ENCODE data around the gene THUMPD3.

The THUMPD3 gene

DNA sequence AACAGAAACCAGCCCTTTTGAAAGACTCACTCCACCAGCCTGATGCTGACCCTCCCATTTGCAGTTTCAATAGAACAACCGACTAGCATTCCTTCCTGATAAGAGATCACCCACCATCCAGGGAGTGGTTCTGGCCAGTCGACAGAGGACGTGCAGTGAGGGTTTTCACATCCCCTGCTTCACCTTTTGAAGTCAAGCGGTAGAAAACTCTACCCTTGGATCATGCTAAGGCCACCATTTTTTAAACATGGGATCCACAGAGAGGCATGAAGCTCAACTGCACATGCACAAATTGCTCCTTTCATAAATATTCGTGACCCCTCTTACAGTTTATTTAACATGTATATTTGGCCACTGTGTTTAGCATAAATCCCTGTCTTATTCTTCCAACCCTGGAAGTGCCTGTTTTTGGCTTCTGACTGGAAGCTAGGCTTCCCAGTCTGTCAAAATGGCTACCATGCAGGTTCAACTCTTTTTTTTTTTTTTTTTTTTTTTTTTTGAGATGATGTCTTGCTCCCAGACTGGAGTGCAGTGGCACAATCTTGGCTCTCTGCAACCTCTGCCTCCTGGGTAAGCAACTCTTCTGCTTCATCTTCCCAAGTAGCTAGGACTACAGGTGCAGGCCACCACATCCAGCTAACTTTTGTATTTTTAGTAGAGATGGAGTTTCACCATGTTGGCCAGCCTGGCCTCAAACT, 1.0 kb upstream of the THUMPD3 start:
- no peak for DNase-seq

DNA sequence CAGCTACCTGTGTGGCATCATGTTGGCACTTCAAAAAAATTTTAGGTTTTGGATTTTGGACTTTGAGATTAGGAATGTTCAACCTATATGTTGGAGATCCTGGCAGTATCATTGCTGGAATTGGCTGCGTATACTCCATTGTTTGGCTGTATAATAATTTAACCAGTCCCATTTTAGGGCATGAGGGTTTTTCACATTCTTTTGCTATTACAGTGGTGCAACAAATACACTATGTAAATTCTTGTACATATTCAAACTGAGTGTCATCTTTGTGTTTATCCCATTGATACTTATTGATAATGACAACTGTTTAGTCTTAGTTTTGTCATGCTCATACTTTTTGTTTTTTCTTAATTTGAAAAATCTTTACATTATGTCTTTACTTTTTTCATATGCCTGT, 6.7 kb downstream of the THUMPD3 start:
- no peak for DNase-seq

DNA sequence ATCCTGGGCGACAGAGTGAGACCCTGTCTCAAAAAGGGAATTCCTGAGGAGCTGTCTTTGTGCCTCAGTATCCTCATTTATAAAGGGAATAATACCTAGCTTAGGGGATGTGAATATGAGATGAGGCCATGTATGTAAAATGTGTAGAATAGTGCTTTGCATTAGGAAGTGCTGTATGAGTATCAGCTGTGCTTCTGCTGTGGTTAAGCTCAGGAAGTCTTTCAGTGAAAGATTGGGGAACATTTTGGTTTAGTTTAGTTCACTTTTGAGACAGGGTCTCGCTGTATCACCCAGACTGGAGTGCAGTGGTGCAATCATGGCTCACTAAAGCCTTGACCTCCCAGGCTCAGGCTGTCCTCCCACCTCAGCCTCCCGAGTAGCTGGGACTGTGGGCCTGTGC, 10.6 kb downstream of the THUMPD3 start:
- DNase-seq, result no peak

DNA sequence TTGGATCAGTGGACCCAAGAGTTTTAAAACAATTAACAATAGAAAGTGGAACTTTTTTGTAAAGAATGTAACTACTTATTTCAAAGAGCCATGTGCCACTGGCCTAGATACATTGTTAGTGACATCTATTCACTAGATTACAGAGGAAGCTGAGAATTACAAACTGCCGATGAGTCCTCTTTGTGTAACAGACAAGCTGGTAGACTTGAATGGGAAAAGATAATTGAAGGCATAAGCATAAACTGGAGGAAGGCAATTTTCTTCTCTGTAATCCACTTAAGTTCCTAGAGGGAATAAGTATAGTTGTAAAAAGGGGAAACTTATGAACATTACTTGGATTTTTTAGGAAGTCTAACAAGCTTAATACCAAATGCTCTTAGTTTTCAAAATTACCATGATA, 15.1 kb downstream of the THUMPD3 start:
- DNase-seq, result no peak

DNA sequence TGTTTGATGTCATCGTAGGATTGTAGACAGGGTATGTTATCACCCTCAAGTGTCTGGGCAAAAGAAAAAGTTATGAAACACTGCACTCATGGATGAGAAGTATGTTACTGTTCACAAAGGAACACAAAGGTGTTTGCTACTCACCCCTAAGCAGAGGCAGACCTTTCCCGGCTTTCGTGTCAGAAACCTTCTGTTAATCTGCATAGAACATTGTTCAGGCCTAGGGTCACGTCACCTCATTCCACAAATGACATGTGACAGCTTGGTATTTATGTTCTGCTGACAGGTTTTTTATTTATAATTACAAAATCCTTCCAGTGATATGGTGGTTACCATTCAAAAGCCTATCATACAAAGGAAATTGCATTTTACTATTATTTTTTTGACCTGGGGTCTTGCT, 16.5 kb downstream of the THUMPD3 start:
- DNase-seq, result no peak

DNA sequence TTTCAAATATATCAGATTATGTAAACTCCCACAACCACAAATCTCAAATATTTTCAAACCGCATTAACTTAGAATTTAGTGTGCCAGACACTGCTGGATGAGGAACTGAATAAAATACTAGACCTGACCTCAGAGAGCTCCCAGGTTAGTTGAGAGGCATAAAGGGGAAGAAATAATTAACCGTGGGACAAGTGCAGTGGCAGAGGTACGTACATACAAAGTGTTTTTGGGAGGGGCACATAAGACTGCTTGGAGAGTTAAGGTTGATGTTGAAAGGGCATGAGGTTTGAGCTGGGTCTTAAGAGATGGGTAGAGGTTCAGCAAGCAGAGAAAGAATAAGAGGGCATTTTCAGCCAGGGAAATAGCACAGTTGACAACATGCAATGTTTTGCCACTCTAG, 17.2 kb downstream of the THUMPD3 start:
- DNase-seq, result no peak

DNA sequence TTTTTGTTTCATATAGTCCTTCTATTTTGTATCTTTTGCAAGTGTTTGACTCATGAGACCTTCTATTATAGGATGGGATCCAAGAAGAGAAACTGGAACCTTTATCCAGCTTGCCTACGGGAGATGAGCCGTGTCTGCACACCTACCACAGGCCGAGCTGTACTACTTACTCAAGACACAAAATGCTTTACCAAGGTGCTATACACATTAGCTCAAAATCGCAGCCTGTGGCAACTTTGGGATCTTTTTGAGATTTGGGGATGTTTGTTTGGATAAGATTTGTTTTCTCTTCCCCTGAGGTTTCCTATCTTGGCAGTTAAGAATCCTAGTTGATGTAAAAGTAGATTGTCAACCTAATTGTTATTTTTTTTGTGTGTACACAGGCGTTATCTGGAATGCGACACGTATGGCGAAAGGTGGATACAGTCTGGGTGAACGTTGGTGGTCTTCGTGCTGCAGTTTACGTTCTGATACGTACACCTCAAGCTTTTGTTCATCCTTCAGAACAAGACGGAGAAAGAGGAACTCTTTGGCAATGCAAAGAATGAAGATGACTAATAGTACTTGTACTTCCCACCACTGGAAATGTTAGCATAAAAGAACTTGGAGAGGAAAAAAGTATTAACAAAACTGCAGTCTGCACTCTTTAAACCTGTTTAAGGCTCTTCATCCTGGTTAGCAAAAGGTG, 21.4 kb downstream of the THUMPD3 start:
- no peak for DNase-seq

DNA sequence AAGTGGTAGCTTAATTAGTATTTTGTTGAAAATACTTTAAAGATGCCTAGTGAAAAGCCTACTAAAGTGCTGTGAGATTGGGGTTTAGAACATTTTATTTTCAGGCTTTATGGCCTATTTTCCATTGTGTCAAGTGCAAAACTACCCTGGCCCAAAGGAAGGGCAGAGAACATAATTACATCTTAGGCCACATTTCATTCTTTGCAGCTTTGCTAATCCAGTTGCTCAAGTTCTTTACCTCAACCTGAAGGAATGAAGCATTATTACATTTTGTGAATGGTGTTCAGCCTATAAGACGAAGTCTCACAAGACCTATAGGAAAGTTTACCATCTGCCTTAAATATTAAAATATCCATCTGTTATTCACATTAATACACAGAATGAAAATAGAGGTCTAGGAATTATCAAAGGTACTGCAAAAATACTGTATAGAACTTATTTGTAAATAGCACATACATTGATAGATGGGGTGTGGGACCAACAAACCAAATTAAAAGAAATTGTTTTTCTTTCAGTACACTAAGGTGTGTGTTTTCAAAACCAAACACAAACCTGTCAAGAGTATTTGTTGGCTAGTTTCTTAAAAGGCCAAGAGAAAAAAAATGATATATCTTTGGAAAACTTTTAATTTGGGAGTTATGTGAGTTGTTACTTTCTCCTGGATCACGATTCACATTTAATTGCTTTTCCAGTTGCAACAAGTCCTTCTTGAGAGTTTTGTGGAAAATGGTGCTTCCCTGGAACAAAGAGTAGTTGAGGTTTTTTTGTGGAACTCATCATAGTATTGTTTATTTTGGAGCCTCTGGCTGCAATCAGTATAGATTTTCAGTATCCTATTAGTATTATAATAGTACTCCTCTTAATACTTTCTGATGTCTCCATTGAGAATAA, 22.6 kb downstream of the THUMPD3 start:
- DNase-seq, result no peak

DNA sequence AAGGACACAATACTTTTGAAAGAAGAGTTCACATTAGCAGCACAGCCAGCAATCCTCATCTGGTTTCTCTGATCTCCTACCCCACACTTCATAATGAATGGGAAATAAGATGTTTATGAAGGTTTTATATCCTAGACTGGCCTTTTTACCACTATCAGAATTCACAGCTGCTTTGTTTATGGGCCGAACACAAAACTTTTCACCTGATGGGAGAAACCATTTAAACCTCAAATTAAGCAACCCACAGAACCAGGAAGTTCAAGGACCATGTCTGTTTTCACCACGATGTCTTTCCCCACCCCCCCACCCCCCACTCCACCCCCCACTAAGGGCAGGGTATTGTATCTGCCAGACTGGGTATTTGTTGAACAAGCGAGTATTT, 23.2 kb downstream of the THUMPD3 start:
- no peak for DNase-seq

DNA sequence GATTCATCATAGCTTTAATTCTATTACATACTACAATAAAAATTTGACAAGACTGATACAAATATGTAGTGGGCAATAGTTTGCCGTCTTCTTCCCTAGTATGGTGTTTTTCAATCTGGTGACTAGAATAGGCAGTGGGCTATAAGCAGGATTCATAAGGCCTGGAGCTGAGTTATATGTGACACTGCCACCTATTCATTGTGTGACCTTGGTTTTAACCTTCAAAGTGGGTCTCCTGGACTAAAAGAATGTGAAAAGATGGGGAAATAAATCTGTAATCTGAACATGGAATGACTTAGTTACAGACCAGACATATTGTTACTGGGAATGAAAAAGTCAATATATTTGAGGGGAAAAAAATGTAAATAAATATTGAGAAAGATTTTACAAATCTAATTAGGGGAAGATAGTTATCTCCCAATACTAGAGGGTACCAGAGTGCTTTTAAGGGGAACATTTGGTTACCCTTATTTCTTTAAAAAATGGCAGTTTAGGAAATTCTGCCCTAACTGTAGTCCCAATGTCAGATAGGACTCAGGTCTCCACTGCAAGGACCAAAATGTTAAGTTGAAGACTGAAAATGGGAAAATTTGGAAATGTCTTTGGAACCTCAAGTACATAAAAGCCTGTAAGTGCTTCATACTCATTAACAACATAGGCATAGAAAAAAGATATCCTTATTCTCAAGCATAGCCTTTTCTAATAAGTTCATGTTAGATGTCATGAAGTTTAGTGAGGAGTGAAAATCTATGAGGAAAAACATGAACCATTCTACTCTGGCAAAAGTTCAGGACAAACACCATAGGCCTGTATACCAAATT, 23.9 kb downstream of the THUMPD3 start:
- DNase-seq, result no peak

DNA sequence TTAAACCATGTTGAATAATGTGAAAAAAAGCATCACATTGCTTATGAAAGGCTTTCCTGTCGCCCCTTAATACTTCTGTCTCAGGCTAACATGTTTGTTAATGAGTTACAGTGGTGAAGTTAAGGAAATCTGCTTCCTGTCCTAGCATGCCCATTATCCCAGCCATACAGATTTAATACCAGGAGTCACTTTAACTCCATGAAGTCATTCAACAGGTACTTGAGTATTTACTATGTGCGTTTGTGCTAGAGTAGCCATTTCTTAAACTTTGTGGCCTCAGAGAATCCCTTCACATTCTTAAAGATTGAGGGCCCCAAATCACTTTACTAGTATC, 24.4 kb downstream of the THUMPD3 start:
- DNase-seq, result no peak

DNA sequence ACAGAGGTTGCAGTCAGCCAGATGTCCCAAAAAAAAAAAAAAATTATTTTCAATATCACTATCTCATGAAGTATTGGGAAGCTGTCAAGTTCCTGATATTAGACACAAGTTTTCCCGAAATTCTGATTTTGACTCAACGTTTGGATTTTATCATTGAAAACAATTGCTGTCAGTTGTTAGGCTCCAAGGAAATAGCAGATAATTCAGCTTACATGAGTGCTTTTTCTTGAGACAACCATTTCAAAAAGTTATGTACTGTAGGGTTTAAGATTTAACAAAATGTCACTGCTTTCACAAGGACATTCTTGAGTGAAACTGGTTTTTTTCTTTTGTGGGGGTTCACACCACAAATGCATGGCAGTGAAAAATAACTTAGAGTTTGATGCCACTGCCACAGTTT, 25.3 kb downstream of the THUMPD3 start:
- DNase-seq, result no peak

DNA sequence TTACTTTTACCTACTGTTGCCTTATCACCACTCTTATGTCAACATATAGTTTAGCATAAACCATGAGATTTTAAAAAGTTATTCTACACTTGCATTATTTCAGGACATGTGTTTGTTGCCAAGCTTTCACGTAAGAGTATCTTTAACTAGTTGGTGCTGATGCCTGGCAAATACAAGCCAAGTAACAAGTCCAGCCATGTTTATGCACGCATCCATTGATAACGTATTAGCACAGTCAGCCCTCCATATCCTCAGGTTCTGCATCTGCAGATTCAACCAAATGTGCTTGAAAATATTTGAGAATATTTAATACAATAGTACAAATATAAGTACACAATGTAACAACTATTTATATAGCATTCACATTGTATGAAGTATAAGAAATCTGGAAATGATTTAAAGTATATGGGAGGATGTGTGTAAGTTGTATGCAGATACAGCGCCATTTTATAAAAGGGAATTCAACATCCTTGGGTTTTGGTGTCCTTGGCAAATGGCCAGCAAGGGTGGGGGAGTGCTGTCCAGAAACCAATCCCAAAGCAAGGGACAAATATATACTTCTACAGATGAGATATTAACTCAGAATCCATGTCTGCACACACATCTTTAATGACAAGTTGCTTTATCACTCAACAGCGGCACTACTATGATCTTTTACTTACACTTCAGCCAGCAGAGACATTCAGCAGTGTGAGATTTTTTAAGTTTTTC, 25.9 kb downstream of the THUMPD3 start:
- no peak for DNase-seq

DNA sequence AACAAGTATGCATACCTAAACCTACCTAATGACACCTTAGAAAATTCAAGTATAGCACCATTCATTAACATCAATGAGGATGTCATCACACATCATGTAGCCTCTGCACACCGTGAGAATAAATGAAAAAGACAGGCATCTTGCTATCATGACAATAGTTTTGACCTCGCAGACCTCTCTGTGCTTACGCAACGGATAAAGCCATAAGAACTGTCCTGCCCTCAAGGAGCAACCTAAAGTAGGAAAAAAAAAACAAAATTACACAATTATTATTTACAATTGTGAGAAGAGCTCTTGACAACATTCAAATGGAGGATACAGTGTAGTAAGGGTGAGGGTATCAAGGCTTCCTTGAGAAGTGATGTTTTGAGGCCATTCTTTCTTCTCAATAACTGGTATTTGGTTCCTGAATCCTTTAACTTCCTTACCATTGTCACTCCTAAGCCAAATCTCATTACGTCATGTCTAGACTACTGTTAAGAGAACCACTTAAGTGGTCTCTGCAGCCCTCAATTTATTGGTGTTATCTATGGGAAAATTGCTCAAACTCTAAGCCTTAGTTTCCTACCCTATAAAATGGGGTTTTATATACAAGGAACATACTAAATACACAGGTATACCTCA, 27.5 kb downstream of the THUMPD3 start:
- no peak for DNase-seq

DNA sequence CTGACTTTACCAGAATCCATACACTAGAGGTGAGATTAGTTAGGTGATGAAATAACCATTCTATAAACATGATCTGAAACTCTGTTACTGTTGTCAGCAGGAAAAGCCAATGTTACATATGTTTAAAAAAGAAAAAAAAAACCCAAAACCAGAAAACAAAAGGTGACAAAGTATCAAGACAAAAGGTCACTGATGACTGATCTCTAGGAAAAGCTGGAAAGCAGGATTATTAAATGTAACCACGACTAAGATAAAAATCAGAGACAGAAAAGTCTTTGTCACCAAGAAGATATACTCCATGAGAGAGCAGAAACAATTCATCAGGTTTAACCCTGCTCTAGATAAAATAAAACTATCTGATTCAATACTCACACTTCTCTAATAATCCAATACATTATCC, 29.2 kb downstream of the THUMPD3 start:
- no peak for DNase-seq

DNA sequence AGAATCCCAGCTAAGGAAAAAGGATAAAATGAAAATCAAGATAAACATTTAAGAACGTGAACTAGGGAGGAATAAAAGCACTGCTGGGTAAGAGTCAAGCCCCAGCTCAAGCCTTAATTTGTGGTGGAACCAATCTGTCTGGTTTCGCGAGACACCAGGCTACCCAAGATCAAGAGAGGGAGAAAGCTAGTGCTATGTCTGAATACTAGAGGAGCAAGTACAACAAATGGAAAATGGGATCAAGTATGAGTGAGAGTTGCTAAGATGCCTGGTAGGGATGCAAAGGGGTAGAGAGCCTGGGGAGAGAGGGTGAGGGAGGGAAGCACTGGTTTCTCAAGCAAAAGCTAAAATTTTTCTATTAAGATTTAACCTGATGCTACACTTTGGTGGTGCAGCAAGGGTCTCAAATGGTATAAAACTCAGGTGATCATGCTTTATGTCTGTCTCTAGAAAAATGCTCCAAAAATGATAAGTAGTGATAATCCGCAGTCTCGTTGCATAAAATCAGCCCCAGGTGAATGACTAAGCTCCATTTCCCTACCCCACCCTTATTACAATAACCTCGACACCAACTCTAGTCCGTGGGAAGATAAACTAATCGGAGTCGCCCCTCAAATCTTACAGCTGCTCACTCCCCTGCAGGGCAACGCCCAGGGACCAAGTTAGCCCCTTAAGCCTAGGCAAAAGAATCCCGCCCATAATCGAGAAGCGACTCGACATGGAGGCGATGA, 32.9 kb downstream of the THUMPD3 start:
- no peak for DNase-seq

DNA sequence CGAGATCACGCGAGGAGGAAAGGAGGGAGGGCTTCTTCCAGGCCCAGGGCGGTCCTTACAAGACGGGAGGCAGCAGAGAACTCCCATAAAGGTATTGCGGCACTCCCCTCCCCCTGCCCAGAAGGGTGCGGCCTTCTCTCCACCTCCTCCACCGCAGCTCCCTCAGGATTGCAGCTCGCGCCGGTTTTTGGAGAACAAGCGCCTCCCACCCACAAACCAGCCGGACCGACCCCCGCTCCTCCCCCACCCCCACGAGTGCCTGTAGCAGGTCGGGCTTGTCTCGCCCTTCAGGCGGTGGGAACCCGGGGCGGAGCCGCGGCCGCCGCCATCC, 33.4 kb downstream of the THUMPD3 start:
- peak; percentile 88 for DNase-seq

DNA sequence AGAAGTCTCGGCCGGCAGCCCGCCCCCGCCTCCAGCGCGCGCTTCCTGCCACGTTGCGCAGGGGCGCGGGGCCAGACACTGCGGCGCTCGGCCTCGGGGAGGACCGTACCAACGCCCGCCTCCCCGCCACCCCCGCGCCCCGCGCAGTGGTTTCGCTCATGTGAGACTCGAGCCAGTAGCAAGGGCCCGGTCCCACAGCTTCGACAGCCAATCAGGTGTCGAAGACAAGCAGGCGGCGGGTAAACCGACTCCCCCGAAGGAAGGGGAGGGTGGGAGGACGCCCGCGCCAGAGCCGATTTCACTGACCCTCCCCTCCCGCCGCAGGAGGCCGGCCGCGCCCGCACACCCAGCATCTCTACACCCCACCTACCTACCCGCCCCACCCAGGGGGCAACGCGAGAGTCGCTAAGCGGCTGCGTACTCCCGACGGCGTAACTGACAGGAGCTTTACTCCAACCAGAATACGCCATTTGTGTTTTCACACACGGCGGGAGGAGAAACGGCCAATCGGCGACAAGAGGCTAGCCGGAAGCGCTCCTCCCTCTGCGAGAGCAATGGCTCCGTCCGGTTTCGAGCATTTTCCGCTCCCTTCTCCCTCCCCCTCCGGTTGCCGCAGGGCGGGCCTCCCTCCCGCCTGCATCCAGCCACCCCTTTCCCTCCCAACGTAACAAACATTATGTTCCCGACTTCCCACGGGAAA, 33.9 kb downstream of the THUMPD3 start:
- DNase-seq, result peak; percentile 98

DNA sequence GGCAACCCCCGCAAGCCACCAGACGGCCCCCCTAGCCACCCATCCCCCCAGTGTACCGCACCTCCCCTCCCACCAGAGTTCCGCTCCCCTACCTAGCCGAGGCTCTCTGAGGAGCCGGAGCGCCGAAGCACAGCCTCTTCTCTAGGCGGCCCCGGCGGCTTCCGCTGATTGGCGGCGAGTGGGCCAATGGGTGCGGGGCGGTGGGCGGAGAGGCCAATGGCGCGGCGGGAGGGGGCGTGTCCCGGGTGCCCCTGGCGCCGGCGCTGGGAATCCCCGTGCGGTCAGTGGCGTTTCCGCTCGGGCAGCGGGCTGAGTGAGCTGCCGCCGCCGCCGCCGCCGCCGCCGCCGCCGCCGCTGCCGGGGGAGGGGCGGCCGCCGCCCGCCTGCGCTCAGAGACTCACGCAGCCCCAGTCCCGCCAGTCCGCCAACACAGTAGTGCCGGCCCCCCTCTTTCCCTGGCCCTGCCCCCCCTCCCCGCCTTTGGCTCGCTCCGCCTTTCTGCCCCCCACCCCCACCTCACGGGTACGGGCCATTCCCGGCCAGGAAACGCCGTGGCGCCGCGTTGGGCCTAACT, 34.6 kb downstream of the THUMPD3 start, which contains the start of gene SETD5:
TSS of gene SETD5 (plus strand) at position 284 of the 574 bp plus-strand sequence. CDS start 31,324 bp downstream, outside the sequence.
- DNase-seq, result peak; percentile 99
